ENCODE results near the gene MAPKBP1. TPM values are rescaled to one million over a fixed set of nuclear protein-coding genes. Genes with fewer than 3 reads are reported as not detected.
A peak's percentile ranks its signal among the peaks of the same experiment; 100 is the strongest.

MAPKBP1 gene
- total and polyA plus RNA-seq, 2 of the 13 experiments (the other 11 are each of a cell fraction or from before 2014, with no cell fraction given), result 3.0 to 7.3 TPM

GRCh38 chr15:41774062-41774881, at the start of gene MAPKBP1 (continued):
- TF ChIP-seq ZNF513 (CRISPR knock-in tag; conservative IDR thresholded peaks at IDR 0.05) (no peak), ZNF639 (CRISPR knock-in tag; conservative IDR thresholded peaks at IDR 0.05) (peak; percentile 89), ZSCAN30 (CRISPR knock-in tag; IDR thresholded peaks at IDR 0.05) (no peak), ZSCAN31 (CRISPR knock-in tag; IDR thresholded peaks at IDR 0.05; ENCODE audit: low read depth) (peak; percentile 97), ZNF280B (CRISPR knock-in tag; IDR thresholded peaks at IDR 0.05; ENCODE audit: borderline replicate concordance) (no peak), PBX3 (CRISPR knock-in tag; IDR thresholded peaks at IDR 0.05; ENCODE audit: borderline replicate concordance) (no peak), PRDM10 (CRISPR knock-in tag; IDR thresholded peaks at IDR 0.05; ENCODE audit: low read depth) (peak; percentile 94), MTERF4 (CRISPR knock-in tag; IDR thresholded peaks at IDR 0.05) (peak; percentile 14), ZNF766 (CRISPR knock-in tag; IDR thresholded peaks at IDR 0.05; ENCODE audit: borderline replicate concordance) (peak; percentile 63; the same call in 1 of the 2 replicates), HOXA3 (CRISPR knock-in tag; IDR thresholded peaks at IDR 0.05) (peak; percentile 95), THAP9 (CRISPR knock-in tag; IDR thresholded peaks at IDR 0.05; ENCODE audit: borderline replicate concordance) (peak; percentile 93), FOXK1 (CRISPR knock-in tag; IDR thresholded peaks at IDR 0.05; ENCODE audit: borderline replicate concordance, low read depth) (peak; percentile 56; the same call in 1 of the 2 replicates), SNAI1 (CRISPR knock-in tag; IDR thresholded peaks at IDR 0.05; ENCODE audit: borderline replicate concordance) (no peak; the same call in 1 of the 2 replicates)
